ENCODE results near the gene TNNC2.
"Not testable (repeated sequence)": the region's sequence is repeated elsewhere in the genome, so short reads cannot be mapped to it uniquely, and the experiment has no call there.

TNNC2 gene

DNA sequence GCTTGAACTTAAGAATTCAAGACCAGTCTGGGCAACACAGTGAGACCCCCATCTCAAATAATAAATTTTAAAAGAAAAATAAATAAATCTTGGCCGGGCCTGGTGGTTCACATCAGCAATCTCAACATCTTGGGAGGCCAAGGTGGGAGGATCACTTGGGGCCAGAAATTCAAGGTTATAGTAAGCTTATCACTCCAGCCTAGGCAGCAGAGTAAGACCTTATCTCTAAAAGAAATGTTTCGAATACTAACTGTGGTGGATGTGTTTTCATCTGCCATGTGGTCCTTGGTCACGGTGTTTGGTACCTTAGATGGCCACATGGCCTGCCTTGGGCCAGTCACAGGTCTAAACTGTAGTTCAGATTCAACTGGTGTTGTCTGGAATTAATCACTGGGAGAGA lies 8.9 kb downstream of the TNNC2 start:
- DNase-seq, result no peak

GRCh38 chr20:45817376-45818194 lies 9.5 kb downstream of the TNNC2 start:
- DNase-seq, result no peak

DNA sequence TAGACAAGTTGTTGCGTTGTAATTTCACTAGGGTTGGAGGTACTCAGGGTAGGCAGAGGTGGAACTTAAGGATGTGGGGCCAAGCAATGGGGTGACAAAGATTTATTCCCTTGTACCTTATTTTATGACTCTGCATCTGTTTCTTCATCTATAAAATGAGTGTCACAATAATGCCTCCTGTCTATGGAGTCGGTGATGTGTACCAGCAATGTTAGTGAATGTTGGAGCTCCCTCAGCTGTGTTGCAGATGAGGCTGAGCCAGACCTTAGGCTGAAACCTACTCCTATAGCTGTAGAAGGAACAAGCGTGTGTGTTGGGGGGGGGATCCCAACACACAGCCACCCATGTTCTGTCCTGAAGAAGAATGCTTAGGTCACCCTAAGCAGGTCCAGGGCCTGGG lies 10.2 kb downstream of the TNNC2 start:
- DNase-seq, result no peak

GRCh38 chr20:45814314-45814713 lies 12.8 kb downstream of the TNNC2 start:
- no peak for DNase-seq

DNA sequence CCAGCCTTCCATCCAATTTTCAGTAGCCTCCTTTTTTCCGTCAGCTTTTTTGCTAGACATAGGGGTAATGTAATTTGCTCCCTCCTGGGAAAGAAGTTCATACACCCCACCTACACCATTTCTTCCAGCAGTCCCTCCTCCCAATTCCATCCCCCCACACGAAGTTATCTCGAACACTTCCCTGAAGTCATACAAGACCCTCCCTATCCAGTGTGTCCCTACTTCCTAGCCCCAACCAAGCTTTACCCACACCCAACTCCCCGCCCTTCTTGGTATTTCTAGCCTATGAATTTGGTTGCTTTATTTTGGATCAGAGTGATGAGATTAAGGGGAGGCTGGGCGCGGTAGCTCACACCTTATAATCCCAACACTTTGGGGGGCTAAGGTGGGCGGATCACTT lies 13.6 kb downstream of the TNNC2 start:
- DNase-seq, result no peak

GRCh38 chr20:45813006-45813340 lies 14.1 kb downstream of the TNNC2 start:
- no peak for DNase-seq

DNA sequence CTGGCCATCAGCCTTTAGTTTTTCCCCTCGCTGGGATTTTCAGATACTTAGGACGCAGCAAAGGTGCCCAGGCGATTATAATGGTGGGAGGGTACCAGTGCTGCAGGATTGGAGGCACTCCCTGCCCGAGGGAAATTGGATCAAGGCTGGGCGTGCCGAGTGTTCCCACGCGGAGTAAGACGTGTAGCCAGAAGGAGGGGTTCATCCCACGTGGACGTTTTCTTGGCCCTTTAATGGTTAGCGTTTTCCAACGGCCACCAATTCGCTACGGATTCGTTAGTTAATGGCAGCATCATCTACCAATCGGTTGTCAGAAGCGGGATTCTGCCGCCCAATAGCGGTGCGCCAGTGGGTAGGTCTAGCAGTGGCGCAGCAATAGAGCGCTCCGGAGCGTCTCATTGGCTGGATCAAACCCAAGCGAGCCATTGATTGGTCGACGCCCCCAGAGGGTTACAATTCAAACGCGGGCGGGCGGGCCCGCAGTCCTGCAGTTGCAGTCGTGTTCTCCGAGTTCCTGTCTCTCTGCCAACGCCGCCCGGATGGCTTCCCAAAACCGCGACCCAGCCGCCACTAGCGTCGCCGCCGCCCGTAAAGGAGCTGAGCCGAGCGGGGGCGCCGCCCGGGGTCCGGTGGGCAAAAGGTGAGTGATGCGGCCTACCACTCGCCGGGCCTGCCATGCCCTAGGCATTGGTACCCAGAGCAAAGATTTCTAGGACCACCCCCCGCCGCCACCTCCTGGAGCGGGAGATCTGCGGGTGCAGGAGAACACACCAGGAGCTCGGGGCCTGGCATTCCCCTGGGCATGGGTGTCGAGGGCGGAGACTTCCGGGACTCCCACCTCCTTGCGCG lies 14.7 kb downstream of the TNNC2 start, which contains the start of gene UBE2C:
UBE2C (plus strand) TSS at position 488 of the 849 bp plus-strand sequence; CDS start at position 540, 52 bp downstream.
- peak; percentile 87 to 94 for DNase-seq

DNA sequence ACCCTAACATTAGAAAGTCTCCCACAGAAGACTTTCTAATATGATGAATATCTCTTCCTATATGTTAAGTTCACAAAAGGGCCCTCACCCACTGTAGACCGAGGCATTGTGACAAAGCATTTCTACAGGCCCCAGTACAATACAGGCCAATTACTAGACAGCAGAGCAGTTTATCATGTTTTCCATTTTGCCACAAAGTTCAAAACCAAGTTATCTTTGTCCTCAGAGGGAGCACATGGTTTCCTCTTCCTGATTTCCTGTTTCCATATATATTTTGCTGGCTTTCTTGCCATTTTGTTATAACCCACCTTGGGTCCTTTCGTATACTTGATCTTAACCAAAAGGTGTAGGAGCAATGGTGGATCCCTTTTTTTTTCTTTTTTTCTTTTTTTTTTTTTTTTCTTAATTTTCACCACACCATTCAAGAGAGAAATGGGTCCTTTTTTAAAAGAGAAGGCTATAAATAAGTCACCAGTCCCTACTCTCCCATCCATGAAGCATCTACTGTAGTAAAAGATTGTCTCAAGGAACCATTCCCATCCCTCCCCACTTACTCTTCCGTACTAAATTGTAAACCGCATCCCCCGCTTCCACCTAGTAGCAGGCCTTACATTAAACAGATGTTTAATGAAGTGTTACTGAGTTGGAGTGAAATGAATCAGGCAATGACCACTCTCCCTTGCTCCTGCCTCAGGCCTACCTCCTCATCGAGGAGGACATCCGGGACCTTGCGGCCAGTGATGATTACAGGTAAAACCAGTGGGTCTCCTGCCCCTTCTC lies 16.7 kb downstream of the TNNC2 start:
- DNase-seq, result no peak

DNA sequence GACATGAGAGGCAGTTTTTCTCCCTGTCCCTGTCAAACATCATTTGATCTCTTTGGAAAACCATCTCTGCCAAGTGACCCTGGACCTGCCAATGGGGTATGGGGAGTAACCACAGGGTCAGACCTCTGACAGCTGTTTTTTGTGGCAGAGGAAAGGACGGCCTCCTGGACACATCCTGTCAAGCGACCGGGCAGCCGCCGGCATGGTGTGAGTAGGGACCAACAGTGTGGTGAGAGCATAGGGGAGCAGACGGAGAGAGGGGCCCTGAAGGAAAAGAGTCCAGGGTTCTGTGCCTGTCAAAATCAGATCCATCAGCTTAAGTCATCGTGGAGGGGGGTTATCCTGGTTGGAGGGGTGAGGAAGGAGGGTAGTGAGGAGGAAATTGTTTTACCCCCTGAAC lies 25.3 kb downstream of the TNNC2 start:
- DNase-seq, result no peak

DNA sequence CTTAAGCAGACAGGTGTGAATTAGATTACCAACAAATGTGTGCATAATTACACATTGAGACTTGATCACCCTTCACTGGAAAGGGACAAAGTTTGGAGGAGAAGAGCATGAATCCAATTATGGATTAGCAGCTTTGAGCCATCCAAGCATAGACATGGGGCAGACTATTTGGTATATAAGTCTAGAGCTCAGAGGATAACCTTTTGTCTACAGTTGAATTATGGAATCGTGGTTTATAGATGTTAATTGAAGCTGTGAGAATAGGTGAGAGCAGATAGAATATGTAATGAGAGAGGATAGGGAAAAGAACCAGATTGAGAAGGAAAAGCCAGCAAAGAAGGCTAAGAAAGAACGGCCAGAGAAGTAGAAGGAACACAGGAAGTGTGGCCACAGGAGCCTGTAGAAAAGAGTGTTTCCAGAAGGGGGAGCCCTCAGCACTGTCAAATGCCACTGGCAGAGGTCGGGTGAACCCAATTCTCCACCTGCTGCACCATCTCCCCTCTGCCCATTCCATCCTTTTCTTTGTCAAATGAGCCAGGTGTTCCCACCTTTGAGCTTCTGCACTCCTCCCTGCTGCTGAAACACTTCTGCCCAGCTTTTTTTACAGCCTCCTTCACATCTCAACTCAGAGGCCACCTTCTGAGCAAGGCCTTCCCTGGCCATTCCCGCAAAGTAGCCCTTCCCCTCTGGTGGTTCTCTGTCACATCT lies 28.0 kb downstream of the TNNC2 start:
- peak; percentile 43 to 54 for DNase-seq

DNA sequence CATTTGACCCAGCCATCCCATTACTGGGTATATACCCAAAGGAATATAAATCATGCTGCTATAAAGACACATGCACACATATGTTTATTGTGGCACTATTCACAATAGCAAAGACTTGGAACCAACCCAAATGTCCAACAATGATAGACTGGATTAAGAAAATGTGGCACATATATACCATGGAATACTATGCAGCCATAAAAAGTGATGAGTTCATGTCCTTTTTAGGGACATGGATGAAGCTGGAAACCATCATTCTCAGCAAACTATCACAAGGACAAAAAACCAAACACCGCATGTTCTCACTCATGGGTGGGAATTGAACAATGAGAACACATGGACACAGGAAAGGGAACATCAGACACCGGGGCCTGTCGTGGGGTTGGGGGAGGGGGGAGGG lies 29.2 kb downstream of the TNNC2 start:
- not testable (repeated sequence) for DNase-seq

- DNase-seq, result not testable (repeated sequence)
Observed at GRCh38 chr20:45797510-45797909, 29.6 kb downstream of the TNNC2 start.

DNA sequence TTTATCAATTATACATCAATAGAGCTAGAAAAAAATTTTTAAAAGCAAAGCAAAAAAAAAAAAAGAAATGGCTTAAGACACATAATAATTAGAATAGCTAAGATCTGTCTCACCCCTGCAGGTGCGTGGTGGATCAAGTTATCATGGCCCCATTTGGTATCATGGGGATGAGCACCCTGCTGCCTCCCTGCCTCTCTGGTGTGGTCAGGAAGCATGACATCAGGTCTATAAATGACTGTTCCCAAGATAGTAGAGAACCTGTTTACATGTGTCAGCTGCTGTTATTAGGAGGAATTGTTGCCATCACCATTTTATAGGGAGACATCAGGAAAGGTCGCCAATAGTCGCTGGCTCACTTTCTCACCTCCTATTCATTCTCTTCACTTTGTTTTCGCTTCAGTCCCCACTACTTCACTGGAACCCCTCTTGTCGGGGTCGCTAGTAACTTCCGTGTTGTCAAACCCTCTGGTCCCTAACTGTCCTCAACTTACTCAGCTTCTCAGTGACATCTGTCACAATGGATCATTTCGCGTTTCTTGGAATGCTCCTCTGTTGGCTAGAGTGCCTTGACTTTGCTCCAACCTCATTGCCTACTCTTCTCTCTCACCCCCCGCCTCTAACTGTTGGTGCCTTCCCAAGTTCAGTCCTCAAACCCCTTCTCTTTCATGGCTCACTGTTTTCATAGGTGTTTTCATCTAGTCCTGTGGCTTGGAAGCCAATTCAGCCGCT lies 30.6 kb downstream of the TNNC2 start:
- no peak for DNase-seq

GRCh38 chr20:45792317-45793118 lies 34.6 kb downstream of the TNNC2 start:
- DNase-seq, result no peak

GRCh38 chr20:45788351-45788750 lies 38.8 kb downstream of the TNNC2 start:
- no peak for DNase-seq

GRCh38 chr20:45783656-45784294 lies 43.3 kb downstream of the TNNC2 start:
- no peak for DNase-seq

- peak in 1 of 2 experiments; percentile 5 for DNase-seq
Observed at GRCh38 chr20:45782890-45783289, 44.2 kb downstream of the TNNC2 start.

GRCh38 chr20:45781391-45781931 lies 45.7 kb downstream of the TNNC2 start:
- DNase-seq, result no peak

GRCh38 chr20:45780159-45780558 lies 47.0 kb downstream of the TNNC2 start:
- no peak for DNase-seq

All from stimulated activated CD4-positive, alpha-beta T cell treated with anti-CD3 and anti-CD28 coated beads, Interleukin-4, amount 100 ng/mL, for 4 hours (primary cell).